A549 (cell line): ENCODE results near the gene RMND5A. TPM values are rescaled to one million over a fixed set of nuclear protein-coding genes. Genes with fewer than 3 reads are reported as not detected.

Experiments
- ATAC-seq, 2 experiments: fragments of 200-7000 bp in 1 of 2; fragments of >200 bp in 1 of 2; cut with Nextera tagmentation in 1 of 2; cut with Tn5 transposase in 1 of 2; 3 replicates each; pipeline versions ENCODE4 v1.8.0 to v1.9.1; 2018 to 2020; ENCODE audit warnings: mild to moderate bottlenecking in 1 of 2, moderate library complexity in 1 of 2
- CTCF ChIA-PET: fragments of 300-600 bp; sonication (Branson Sonifier 250); formaldehyde crosslinking; extraction: SDS; loops from one replicate; lab custom pipeline; 2021; ENCODE audit warnings: antibody characterized with exemption, inconsistent platforms; lab: Yijun Ruan, JAX
- POLR2A ChIA-PET: fragments of 350-600 bp; formaldehyde crosslinking; extraction: SDS; loops from one replicate; lab custom pipeline; 2021; ENCODE audit warnings: antibody characterized with exemption, inconsistent platforms; lab: Yijun Ruan, JAX
- DNase-seq, 2 experiments: peaks; one replicate each; pipeline versions ENCODE4 v3.0.0 to v3.0.0-alpha.2; 2011 to 2016; ENCODE audit warnings: low read depth in 1 of 2, low spot score in 1 of 2
- FAIRE-seq: peaks from 2 replicates; lab custom pipeline; 2011; peaks lifted over from hg19 to GRCh38; lab: Jason Lieb, UNC
- H3K27ac ChIP-seq, 2 experiments: fragments of >200 bp; sonication (Bioruptor Twin); formaldehyde crosslinking; 3 replicates each; pipeline ENCODE4 v1.5.1; 2016 to 2017
- H3K4me1 ChIP-seq: fragments of >200 bp; sonication (Bioruptor Twin); formaldehyde crosslinking; 3 replicates; pipeline ENCODE4 v1.6.1; 2016
- H3K4me2 ChIP-seq: fragments of >200 bp; sonication (Bioruptor Twin); formaldehyde crosslinking; 3 replicates; pipeline ENCODE4 v1.6.1; 2016
- H3K4me3 ChIP-seq: fragments of >200 bp; sonication (Bioruptor Twin); formaldehyde crosslinking; 3 replicates; pipeline ENCODE4 v1.5.1; 2016
- H3K9me3 ChIP-seq: fragments of >200 bp; sonication (Bioruptor Twin); formaldehyde crosslinking; 3 replicates; pipeline ENCODE4 v1.6.1; 2016
- ATOH8 ChIP-seq: fragments of 250-450 bp; sonication (Bioruptor Pico); IDR thresholded peaks from 2 replicates; pipeline ENCODE4 v1.5.0; 2020; ENCODE audit warnings: low read depth, mild to moderate bottlenecking, moderate library complexity
- BCL3 ChIP-seq: fragments of >200 bp; sonication (Bioruptor Twin); formaldehyde crosslinking; IDR thresholded peaks from 3 replicates; pipeline ENCODE4 v1.6.1; 2016
- CBX8 ChIP-seq: fragments of 200-600 bp; sonication (generic); IDR thresholded peaks from 2 replicates; pipeline ENCODE4 v1.6.1; 2016
- E2F6 ChIP-seq: IDR thresholded peaks from 2 replicates; pipeline ENCODE4 v1.6.1; 2012; ENCODE audit warnings: low read depth, borderline replicate concordance
- ELK1 ChIP-seq: fragments of 150-350 bp; IDR thresholded peaks from 2 replicates; pipeline ENCODE4 v1.6.1; 2014; ENCODE audit warnings: low read depth, mild to moderate bottlenecking, low read length
- HOXB5 ChIP-seq: fragments of 250-450 bp; sonication (Bioruptor Pico); IDR thresholded peaks from 2 replicates; pipeline ENCODE4 v1.5.0; 2020; ENCODE audit warnings: mild to moderate bottlenecking, moderate library complexity
- JUN ChIP-seq, 2 experiments: fragments of >200 bp; sonication (Bioruptor Twin); formaldehyde crosslinking; IDR thresholded peaks; 2 replicates in 1 of 2; 3 replicates in 1 of 2; pipeline ENCODE4 v1.6.1; 2016 to 2017
- MAX ChIP-seq: IDR thresholded peaks from 2 replicates; pipeline ENCODE4 v1.6.1; 2012
- MYC ChIP-seq: IDR thresholded peaks from 2 replicates; pipeline ENCODE4 v1.6.1; 2012; ENCODE audit warnings: mild to moderate bottlenecking, inconsistent platforms, low read length, improper control_type of control experiment, borderline replicate concordance
- PBX3 ChIP-seq: IDR thresholded peaks from 2 replicates; pipeline ENCODE4 v1.6.1; 2012
- SREBF2 ChIP-seq: fragments of 450-650 bp; IDR thresholded peaks from 2 replicates; pipeline ENCODE4 v1.6.1; 2014; ENCODE audit warnings: mild to moderate bottlenecking, moderate library complexity
- USF2 ChIP-seq: fragments of 450-650 bp; IDR thresholded peaks from 2 replicates; pipeline ENCODE4 v1.6.1; 2014; ENCODE audit warnings: antibody characterized with exemption
- ZC3H11A ChIP-seq: fragments of 450-650 bp; IDR thresholded peaks from 2 replicates; pipeline ENCODE4 v1.6.1; 2014; ENCODE audit warnings: antibody characterized with exemption, mild to moderate bottlenecking
- WGBS: methylation state at CpG from one replicate; pipeline ENCODE4 v1.1.6; 2017; ENCODE audit errors: missing lambda C conversion rate; 5-methylcytosine and 5-hydroxymethylcytosine counted together
- polyA plus RNA-seq, 4 experiments: library from polyadenylated mRNA; depleted of rRNA in 3 of 4; stranded (reverse); fragments of >200 nt; fragmentation: RNase III in 1 of 4; extraction: RNeasy Plus Mini Kit Qiagen cat#74134 plus additional on column Dnase treatment in 1 of 4; gene quantifications; 2 replicates in 3 of 4; 3 replicates in 1 of 4; pipeline ENCODE4 v1.2.3, GENCODE V29; 2011 to 2017

The RMND5A gene
- polyA plus RNA-seq, 2 of the 4 experiments (the other 2 are of a cell fraction) = 10.5 to 28.0 TPM

GRCh38 chr2:86807133-86807467, 87.0 kb downstream of the RMND5A start:
- Histone ChIP-seq H3K9me3 (no peaks in the 10 kb centered on the region), H3K4me3 (peak overlapping the region; percentile 65), H3K4me2 (peak overlapping the region; percentile 100), H3K4me1 (peaks cover 9% of the 10 kb centered on the region; the same call in 2 of the 3 replicates), H3K27ac (peak overlapping the region; percentile 52 to 79)
- ATAC-seq = no peak
- DNase-seq = no peak
- WGBS = 49% methylated on average over 11 of the region's 11 CpGs
- TF ChIP-seq BCL3 (0 out of 3 replicates have a peak, but pooled peaks have one; percentile 34), SREBF2 (no peak)
- POLR2A ChIA-PET = no interaction called here
- CTCF ChIA-PET = interaction anchor here (0.6 to 7.0 kb wide), 11 partner anchors 9 to 344 kb away, joined by 3 to 51 read pairs (median 4); partner anchors contain the start of gene CD8A
- no peak for FAIRE-seq

- ATAC-seq (peak; percentile 77 to 79), DNase-seq (peak; percentile 77 to 90), FAIRE-seq (no peak)
- Histone ChIP-seq H3K9me3 (no peaks in the 10 kb centered on the region), H3K4me1 (peaks cover 9% of the 10 kb centered on the region; the same call in 2 of the 3 replicates), H3K27ac (peak overlapping the region; percentile 52 to 79)
- WGBS = 4% methylated on average over 48 of the region's 51 CpGs
- CTCF ChIA-PET = interaction anchor here (0.6 to 7.0 kb wide), 22 partner anchors 9 to 521 kb away, joined by 3 to 51 read pairs (median 4); partner anchors contain the start of gene CD8A
- POLR2A ChIA-PET = no interaction called here
- peak; percentile 84 for TF ChIP-seq E2F6
- peak; percentile 84 for TF ChIP-seq USF2
- TF ChIP-seq PBX3 = peak; percentile 51; the same call in 1 of the 2 replicates
- TF ChIP-seq MYC = peak; percentile 58; the same call in 1 of the 2 replicates
- 0 out of 3 replicates have a peak, but pooled peaks have one; percentile 16 for TF ChIP-seq BCL3
- TF ChIP-seq ZC3H11A = no peak
- peak; percentile 94 for TF ChIP-seq MAX
- no peak for TF ChIP-seq ELK1
- TF ChIP-seq ATOH8 (CRISPR knock-in tag) = no peak
- no peak for TF ChIP-seq CBX8
- TF ChIP-seq JUN (IDR thresholded peaks at IDR 0.05) = 0 out of 5 replicates have a peak, but pooled peaks of 1 of the 2 experiments have one; percentile 14
- no peak for TF ChIP-seq HOXB5
- TF ChIP-seq, all 56 proteins: peak for 7
- H3K4me3 ChIP-seq = peak overlapping the region; percentile 65
- peak overlapping the region; percentile 100 for H3K4me2 ChIP-seq
These were observed 87.6 kb downstream of the RMND5A start for GRCh38 chr2:86807468-86808275.
